ENCODE data around the gene NFATC2. TPM values are rescaled to one million over a fixed set of nuclear protein-coding genes. Genes with fewer than 3 reads are reported as not detected.

NFATC2 gene
- total and polyA plus RNA-seq, 2 of the 4 experiments (the other 2 are of a cell fraction), result 0.18 to 0.38 TPM

- Histone ChIP-seq H3K4ac (ENCODE audit: low read depth, low read length) (no peak overlapping the region), H4K91ac (ENCODE audit: insufficient read depth, low read depth, low read length) (no peak overlapping the region), H2AK9ac (replicated peaks; ENCODE audit: low read depth, low read length, poor library complexity) (no peak overlapping the region), H2BK20ac (ENCODE audit: low read depth, low read length) (no peak overlapping the region), H3K18ac (ENCODE audit: low read depth, low read length) (no peak overlapping the region), H3K36me3 (ENCODE audit: control insufficient read depth, insufficient read depth, low read length) (no peaks in the 10 kb centered on the region), H3K56ac (ENCODE audit: extremely low read depth, insufficient read depth, low read length) (no peak overlapping the region), H3K79me1 (ENCODE audit: low read depth in 1 of 2, low read length in 2 of 2) (no peaks in the 10 kb centered on the region), H3K14ac (replicated peaks; ENCODE audit: low read depth, low read length) (no peak overlapping the region), H2BK5ac (ENCODE audit: low read depth, low read length, poor library complexity, severe bottlenecking) (no peak overlapping the region), H3K4me1 (ENCODE audit: control insufficient read depth, insufficient read depth, low read length) (peaks cover 3% of the 10 kb centered on the region), H2AK5ac (ENCODE audit: low read depth, low read length) (no peak overlapping the region), H3K9ac (ENCODE audit: low read depth, low read length) (no peak overlapping the region), H4K20me1 (ENCODE audit: insufficient read depth, low read length) (no peaks in the 10 kb centered on the region), H3K27me3 (ENCODE audit: control insufficient read depth, insufficient read depth, low read length) (no peaks in the 10 kb centered on the region), H3K23ac (ENCODE audit: low read depth, low read length) (no peak overlapping the region), H3K9me1 (ENCODE audit: insufficient read depth, low read length) (peaks cover 8% of the 10 kb centered on the region; the same call in 1 of the 2 replicates), H4K5ac (ENCODE audit: low read depth, low read length) (no peak overlapping the region), H3K9me3 (ENCODE audit: control insufficient read depth, insufficient read depth, low read length) (no peaks in the 10 kb centered on the region), H3K4me2 (ENCODE audit: low read depth, low read length) (no peak overlapping the region), H3K4me3 (ENCODE audit: insufficient read depth, low read depth, low read length) (no peak overlapping the region), H3K27ac (ENCODE audit: insufficient read depth, low read length) (no peak overlapping the region), H2BK120ac (ENCODE audit: low read depth, low read length) (no peak overlapping the region), H2BK15ac (ENCODE audit: low read depth, low read length) (no peak overlapping the region), H4K8ac (ENCODE audit: low read depth in 2 of 2, low read length in 2 of 2) (no peak overlapping the region), H2AFZ (replicated peaks; ENCODE audit: low read length, poor library complexity) (no peak overlapping the region)
- POLR2A ChIA-PET (ENCODE audit: unreplicated experiment), result no interaction called here
- TF ChIP-seq MAZ (IDR thresholded peaks at IDR 0.05; ENCODE audit: borderline replicate concordance, low read depth, low read length) (no peak), FOS (IDR thresholded peaks at IDR 0.05; ENCODE audit: low read depth, low read length) (no peak), MXI1 (IDR thresholded peaks at IDR 0.05; ENCODE audit: borderline replicate concordance, low read depth, low read length) (no peak), CTCF (conservative IDR thresholded peaks at IDR 0.05; ENCODE audit: low read depth, low read length) (no peak), POLR2A (IDR thresholded peaks at IDR 0.05; ENCODE audit: low read depth, low read length) (no peak), RAD21 (IDR thresholded peaks at IDR 0.05; ENCODE audit: low read length) (no peak)
- ATAC-seq (ENCODE audit: low read depth), result no peak
- CTCF ChIA-PET, result interaction anchor here (0.7 kb wide), 1 partner anchor 10 kb away, joined by 3 read pairs; no protein-coding TSS in a partner anchor
- intact Hi-C loops (cut with micrococcal nuclease) (no loop called here), in situ Hi-C loops (cut with MboI; ENCODE audit: low sequenced_read_pairs) (no loop called here), dilution Hi-C loops (cut with HindIII; ENCODE audit: low sequenced_read_pairs, unreplicated experiment) (no loop called here)
- BruUV-seq (replicated peaks), result no TSS peak
- no peak for DNase-seq
- WGBS, 2 experiments (ENCODE audit: extremely low coverage in 2 of 2, insufficient read length in 1 of 2), result no CpG with 5 or more reads among the region's 6 CpGs
Measured at GRCh38 chr20:51399006-51399890, 143.3 kb downstream of the NFATC2 start.

All from IMR-90 (cell line).